Endometrium (tissue), 2 donors: ENCODE data around the gene CREB3.

Experiments
- FAIRE-seq: peaks from 2 replicates; lab custom pipeline; 2012; peaks lifted over from hg19 to GRCh38; lab: Jason Lieb, UNC
- donor health status: control.
- donor health status: control.

Gene CREB3

DNA sequence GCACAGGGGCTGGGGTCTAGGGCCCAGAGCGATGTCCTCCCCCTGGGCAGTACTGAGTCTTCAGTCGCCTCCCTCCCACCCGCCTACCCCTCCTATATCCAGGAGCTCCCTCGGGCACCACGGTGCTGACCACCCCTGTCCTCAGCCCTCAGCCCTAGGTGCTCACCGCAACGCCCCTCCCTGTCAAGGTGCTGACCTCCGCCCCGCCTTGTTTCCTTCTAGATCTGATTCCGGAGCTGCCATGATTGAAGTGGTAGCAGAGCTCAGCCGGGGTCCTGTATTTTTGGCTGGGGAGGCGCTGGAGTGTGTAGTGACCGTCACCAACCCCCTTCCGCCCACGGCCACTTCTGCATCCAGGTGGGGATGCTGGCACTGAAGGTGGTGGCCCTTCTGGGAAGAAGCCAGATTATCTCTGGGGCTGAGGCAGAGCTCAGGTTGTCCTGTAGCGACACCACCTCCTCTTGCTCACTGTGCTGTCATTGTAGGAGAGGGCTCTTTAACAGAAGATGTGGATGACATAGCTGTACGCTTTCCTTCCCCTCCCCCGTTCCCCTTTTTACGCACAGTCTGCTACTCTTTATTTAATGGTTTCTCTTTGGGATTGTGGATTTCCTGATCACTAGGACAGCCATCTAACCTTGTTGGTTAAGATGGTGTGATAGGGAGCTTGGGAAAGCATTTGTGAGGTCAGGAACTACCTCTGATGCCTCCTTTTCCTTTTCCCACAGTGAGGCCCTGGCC lies 17.2 kb downstream of the CREB3 start:
- FAIRE-seq, result no peak

DNA sequence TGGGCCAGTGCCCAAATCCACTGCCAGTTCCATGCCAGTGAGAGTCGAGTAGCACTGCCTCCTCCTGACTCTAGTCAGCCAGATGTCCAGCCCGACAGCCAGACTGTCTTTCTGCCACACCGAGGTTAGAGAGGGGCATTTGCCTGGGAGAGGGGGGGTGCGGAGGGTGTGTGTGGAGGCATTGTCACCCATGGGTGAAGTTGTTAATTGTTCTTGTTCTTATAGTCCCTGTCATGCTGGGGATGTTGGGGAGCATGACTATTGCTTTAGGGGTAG lies 17.7 kb downstream of the CREB3 start:
- FAIRE-seq, result no peak

DNA sequence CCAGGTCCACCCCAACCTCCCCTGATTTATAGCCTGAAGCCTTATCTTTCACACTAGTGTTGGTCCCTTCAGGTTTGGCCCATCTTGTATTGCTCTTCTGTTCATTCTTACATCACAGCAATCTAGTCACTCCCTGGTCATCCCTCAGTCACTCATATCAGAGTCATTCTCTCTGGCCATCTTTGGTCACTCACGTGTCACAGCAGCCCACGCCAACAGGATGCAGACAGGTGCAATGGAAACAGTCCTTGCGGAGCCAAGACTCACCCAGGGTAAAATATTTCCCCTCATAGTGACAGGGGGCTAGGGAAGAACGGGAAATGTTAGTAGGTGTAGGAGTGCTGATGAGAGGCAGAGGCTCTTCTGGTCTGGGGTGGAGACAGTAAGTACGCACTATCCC lies 21.0 kb downstream of the CREB3 start:
- FAIRE-seq, result no peak

DNA sequence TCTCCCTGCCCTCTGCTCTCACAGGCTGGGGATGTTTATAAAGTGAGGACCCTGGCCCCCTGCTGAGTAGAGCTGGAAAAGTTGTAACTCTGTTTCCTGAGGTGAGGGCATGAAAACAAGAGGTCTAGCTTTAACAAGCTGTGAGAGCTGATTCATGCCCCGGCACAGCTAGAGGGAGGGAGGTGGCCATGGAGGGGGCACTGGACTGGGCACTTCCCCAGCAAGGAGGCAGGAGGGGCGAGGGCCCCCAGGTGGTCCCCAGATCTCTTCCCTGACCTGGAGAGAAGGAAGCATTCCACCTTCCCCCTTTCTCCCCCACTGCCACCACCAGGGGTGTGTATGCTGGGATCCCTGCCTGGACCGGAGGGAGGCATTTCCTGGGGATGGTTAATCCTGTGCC lies 21.8 kb downstream of the CREB3 start, which contains the start of gene MSMP:
TSS of gene MSMP (minus strand) at position 13 of the 400 bp plus-strand sequence. CDS start 147 bp downstream, outside the sequence.
- FAIRE-seq, result no peak

DNA sequence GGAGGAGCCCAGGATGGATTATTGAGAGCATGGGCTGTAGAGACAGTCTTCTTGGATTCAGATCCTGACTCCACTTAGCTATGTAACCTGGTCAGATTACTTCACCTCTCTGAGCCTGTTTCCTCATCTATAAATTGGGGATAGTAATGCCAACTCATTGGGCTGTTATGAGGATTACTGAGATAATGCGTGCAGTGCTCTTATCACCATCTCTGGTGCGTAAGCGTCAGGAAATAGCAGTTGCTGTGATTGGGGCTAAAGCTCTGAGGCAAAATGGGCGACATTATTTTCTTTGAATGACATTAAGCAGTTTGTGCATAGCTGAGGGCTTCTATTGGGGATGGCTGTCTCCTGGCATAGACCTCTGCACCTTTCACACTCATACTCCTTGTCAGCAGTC lies 22.6 kb downstream of the CREB3 start:
- FAIRE-seq, result no peak

DNA sequence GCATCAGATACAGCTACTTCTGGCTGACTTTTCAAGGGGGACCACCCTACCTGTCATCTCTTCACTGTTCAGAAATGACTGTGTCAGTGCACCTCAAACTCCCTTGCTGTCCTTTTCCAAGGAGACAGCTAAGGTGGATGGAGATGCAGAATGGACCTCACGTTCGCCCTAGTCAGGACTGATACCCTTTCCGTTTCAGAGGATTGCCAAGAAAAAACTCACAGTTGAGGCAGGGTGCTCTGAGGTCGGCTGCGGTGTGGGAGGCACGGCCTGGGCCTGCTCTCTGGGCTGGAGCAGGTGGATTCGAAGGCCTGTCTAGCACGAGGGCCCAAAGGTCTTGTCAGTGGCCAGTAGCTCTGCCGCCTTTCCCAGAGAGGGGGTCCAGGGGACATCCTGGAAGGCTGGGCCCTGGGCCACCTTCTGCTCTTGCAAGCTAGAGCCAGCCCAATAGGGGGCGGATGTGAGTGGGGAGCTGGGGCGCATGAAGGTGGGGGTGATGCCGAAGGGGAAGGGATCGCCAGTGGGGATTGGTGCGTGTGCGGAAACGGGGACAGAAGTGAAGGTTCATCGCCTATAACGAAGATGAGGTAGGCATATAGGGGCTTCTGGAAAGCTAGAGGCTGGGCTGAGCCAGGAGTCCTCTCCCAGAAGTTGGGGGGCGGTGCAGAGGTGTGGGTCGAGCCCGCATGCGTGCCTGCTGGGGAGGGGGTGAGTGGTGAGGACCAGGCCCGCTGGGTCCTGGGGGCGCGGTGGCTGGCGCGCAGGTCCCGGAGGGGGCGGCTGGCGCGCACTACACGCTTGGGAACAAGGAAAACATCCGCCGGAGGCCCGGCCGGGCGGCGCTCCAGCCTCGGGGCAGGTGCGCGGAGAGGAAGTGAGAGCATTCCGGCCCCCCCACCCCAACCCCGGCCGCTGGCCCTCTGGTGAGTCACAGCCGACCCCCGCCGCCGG lies 24.1 kb downstream of the CREB3 start:
- no peak for FAIRE-seq

DNA sequence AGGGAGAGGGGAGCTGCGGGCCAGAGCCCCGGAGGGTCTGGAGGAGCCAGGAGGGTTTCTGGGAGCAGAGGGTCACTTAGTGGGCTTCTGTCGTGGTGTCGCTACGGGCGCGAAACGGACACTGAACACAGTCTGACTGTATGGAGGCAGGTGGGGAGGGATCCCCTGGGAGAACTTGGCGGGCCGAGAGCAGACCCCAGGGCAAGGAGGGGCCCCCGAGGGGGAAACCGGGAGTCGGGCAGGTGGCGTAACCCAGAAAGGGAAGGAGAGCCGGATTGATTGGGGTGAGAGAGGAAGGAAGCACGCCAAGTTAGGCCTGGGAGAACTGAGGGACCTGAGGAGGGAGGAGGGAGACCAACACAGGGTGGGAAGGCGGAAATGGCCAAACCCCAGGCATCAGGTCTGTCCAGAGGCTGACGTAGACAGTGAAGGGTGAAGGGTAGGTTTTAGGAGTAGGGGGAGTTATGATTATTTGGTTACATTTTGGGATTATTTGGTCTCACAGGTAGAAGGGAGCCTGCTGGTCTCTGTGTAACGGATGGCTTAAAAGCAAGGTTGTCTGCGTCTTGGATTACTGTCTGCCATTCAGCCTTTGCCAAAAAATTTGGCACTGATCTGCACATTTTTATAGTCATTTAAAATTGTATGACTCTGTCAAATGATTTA lies 24.9 kb downstream of the CREB3 start:
- FAIRE-seq, result no peak

DNA sequence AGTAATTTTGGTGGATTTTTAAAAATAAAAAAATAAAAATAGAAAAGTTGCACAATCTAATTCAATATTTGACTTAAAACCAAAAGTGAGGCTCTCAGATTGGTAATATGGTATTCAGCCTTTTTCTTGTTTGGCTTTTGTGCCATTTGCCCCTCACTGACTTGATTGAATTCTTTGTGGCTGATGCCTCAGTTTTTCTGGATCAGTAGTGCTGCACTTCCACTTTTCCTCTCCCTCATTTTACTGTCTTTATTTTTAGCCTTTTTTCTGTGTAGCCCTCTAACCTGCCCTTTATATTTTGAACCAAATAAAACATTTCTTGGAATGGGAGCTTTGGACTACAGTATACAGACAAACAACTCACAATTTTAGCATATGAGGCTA lies 25.4 kb downstream of the CREB3 start:
- FAIRE-seq, result no peak

DNA sequence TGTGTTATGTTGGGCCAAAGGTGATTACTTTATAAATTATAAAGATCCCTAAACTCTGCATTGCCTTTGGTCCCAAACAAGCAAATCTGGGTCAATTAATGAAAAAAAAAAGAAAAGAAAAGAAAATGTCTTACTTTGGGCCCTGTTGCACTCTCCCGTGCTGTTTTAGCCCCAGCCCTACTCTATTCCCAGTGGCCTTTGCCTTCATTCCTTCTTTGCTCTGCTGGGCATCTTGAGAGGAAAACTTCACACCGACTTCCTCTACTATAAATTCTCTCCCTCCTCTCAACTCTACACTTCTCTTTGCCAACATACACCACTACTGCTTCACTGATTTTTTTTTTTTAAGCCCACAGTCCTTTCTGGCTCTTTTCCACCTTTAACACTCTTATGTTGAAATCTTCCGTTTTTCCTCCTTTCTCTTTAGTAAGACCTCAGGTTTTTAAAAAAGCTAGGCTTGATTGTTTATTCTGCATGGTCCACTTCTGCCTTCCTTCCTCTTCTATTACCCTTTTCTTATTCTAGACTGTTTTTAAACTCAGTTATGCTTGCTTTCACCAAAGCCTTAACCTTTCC lies 26.1 kb downstream of the CREB3 start:
- no peak for FAIRE-seq

DNA sequence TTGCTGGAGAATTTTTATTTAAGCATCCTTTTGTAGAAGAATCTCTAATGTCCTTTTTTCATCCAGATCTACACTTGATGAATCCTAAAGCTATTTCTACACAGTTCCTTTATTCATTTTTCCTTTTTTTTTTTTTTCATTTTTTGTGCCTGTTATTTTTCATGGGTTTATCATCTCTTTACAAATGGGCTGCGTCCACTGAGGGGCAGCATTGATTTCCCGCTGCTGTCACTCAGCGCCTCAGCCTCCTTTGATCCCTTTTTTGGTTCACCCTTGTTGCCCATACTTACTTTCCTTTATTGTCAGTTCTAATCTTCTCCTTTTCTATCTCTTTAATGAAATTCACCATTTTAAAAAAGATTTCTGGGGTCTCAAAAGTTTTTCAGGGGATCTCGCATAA lies 27.3 kb downstream of the CREB3 start:
- FAIRE-seq, result no peak

DNA sequence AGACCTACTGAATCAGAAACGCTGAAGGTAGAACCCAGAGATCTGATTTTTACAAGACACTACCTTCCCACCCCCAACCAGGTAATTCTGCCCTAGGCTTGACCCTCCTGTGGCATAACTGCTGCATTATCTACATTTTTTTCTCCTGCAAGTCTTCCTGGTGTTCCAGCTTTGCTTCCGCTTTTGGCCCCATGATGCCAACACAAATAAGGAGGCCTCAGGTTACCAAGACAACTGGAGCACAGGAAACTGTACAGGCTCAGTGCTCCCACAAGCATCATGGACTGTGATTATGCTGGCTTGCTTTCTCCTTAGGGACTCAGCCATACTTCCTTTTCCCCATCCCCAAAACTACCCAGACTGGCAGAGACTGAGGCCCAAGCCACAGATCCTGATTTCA lies 28.2 kb downstream of the CREB3 start:
- no peak for FAIRE-seq

DNA sequence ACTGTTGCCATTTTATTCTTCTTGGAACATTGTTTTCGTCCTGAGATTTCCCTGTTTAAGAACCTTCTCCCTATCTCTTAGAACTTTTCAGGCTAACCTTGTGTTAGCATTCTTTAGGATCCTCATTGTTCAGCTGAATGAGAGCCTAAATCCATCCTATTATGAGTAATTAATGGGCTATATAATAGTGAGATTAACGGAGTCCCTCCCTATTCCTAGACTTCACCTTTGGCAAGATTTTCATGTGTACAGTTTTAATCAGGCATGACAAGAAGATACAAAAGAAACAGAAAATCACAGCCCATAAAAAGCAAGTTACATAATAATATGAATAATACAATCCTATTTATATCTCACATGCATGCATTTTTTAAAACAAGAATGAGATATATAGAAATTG lies 30.7 kb downstream of the CREB3 start:
- FAIRE-seq, result no peak

DNA sequence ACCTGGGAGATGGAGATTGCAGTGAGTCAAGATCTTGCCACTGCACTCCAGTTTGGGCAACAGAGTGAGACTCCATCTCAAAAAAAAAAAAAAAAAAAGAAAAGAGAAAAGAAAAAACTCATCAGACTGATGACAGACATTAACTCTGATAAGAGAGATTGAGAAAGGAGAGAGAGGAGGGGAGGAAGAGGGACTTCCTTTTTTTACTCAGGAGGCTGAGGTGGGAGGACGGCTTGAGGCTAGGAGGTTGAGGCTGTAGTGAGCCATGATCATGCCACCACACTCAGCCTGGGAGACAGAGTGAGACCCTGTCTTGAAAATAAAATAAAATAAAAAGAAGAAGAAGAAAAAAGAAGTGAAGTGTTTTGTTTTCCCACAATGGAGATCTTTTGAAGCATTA lies 31.3 kb downstream of the CREB3 start:
- no peak for FAIRE-seq

DNA sequence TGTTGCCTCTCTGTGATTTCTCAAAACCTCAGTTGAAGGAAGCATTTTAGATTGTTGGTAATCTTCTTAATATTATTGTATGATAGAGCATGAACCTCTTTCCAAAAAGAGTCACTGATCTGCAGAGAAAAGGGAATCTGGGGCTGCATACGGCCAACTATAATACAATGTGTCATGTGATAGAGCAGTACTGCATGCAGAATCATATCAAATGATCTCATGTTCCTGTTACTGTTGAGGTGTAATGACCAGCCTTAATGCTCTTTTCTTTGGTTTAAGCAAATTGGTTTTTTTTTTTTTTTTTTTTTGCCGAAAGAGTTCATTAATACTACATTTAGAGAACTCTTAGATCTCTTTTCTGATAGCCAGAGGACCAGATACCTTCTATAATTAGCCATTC lies 34.5 kb downstream of the CREB3 start:
- FAIRE-seq, result no peak

DNA sequence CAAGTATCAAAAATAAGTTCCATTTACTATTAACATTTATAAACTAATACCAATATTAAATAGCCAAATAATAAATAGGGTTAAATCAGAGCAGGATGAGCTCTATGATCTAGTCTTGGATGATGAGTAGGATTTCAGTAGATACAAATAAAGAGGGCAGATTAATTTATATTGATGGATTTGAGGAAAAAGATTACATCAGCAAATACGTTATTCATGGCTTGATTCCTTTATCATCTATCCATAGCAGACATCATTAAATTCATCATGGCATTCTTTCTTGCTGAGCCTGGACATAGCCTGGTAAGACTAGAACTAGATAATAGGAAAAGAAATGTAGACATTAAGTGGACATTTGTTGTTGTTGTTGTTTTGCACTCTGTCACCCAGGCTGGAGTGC lies 35.0 kb downstream of the CREB3 start:
- no peak for FAIRE-seq

DNA sequence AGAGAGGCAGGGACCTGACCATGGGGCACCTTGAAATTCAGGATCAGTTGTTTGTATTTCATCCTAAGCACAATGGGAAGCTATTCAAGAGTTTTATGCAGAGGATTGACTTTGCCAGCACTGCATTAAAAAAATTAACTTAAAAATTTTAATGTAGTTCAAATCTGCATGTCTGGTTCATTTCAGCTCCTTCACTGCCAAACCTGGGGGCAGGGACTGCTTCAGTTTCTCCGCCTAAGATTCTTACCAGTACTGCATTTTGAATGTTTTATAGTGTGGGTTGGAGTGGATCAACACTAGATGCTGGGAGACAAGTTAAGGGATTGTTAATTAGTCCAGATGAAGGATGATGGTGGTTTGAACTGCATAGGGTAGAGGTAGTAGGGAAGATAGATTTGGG lies 37.3 kb downstream of the CREB3 start:
- no peak for FAIRE-seq

DNA sequence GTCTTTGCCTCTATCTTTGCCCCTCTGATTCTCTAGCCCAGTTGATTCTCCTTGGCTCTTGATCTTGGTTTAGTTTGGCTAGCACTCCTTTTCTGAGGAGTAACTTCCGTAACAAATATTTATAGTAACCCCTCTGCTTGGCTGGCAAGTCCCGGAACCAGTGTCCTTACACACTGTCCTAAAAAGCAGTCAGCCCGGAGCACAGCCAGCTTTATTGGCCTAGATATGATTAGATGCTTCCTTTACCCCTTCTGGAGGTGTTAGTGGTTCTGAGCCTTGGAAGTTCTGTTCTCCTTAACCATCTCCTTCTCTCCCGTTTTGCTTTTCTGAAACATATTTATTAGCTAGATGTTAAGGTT lies 38.6 kb downstream of the CREB3 start:
- FAIRE-seq, result no peak

DNA sequence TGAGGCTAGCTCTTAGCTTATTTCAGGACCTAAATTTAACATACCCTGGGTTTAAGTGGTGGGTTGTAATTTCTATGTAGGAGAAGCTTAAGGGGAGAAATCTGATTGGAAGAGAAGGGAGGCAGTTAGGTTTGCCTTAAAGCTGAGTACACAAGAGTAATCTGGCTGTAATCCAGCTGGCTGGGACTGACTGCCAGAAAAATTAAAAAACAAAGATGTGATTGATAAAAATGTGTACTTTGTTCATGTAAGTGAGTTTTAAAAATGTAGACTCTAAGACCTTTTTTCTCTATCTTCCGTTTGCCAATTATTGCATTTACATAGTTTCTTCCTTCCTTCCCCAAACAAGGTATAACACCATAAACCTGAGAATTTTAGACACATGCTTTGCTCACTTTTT lies 39.1 kb downstream of the CREB3 start:
- no peak for FAIRE-seq

DNA sequence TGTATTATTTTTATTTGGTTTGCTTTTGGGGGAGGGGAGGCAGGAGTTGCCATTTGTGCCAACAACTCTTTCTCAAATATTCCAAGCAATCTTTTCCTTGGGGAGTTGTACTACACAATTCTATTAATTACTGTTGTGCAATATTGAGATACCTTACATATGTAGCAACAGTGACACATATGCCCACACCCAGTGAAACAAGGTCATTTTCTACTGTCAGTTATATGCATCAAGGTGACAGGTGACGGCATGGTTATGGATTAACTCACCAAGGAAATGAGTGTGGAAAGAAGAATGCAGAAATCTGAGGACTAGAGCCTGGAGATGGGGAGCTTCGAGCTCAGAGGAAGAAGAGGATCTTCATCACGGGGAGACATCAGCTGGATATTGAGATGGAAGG lies 39.5 kb downstream of the CREB3 start:
- FAIRE-seq, result no peak

DNA sequence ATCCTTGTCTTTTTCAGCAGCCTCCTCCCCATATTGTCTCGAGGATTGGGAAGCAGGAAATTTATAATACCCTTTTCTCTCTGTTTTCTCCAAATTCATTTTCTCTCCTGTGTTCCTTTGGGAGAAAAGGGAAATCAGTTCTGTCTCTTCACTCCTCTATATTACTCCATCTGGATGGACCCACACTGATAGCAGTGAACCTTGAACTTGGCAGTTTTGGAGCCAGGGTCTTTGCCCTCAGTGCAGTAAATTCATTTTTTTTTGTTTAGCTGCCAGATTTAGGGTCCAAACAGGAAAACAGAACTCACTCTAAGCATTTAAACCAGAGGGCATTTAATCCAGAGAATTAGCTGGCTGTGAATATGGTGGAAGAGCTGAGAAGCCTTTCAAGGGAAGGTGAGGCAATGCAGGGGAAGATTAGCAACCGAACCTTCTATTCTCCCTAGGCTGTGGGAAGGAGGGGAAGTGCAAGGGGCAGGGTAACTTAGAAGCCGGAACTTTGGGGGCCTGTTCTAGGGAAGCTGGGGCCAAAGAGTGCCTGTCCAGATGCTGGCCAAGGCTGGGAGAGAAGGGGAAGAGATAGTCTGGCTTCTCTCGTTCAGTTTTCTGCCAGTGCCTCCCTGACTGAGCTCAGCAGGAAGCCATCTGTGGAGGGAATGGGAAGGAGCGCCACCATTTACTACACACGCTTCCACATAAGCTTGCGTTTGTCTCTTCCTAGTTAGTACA lies 42.6 kb downstream of the CREB3 start:
- no peak for FAIRE-seq

DNA sequence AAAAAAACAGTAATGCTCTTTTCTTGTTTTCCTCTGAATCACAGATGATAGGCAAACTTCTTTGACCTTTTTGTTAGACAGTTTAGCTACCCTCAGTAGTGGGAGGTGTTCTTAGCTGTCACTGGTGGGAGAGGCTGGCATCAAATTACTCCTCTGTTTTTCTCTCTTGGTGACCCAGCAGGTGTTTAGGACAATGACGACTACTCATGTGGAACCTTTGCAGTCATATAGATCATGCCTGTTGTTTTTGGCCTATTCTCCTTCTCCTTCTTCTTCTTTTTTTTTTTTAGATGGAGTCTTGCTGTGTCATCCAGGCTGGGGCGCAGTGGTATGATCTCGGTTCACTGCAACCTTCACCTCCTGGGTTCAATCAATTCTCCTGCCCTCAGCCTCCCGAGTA lies 43.6 kb downstream of the CREB3 start:
- FAIRE-seq, result no peak

DNA sequence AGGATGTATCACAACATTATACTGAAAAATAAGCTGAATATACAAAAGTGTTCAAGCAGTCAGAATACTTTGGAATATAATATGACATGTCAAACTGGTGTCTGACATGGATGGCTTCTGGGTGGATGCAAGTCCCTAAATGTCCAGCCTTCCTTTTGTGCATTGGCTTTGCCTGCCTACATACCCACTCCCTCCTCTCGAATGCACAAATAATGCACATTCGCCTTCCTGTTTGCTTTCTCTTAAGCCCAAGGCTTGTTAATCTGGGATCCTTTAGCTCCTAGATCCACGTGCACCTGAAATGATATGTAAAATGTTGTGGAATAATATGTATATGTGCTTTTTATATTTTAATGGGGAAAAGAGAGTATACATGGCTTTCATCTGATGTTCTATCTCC lies 46.0 kb downstream of the CREB3 start:
- no peak for FAIRE-seq
